HG03175 (cell line): ENCODE results near the gene RASSF7.

Experiments
- ATAC-seq: cut with Tn5 transposase; IDR thresholded peaks from one replicate; pipeline ENCODE4 v1.9.1; 2021; ENCODE audit warnings: mild to moderate bottlenecking, moderate library complexity; ENCODE audit not compliant: unreplicated experiment

RASSF7 gene

DNA sequence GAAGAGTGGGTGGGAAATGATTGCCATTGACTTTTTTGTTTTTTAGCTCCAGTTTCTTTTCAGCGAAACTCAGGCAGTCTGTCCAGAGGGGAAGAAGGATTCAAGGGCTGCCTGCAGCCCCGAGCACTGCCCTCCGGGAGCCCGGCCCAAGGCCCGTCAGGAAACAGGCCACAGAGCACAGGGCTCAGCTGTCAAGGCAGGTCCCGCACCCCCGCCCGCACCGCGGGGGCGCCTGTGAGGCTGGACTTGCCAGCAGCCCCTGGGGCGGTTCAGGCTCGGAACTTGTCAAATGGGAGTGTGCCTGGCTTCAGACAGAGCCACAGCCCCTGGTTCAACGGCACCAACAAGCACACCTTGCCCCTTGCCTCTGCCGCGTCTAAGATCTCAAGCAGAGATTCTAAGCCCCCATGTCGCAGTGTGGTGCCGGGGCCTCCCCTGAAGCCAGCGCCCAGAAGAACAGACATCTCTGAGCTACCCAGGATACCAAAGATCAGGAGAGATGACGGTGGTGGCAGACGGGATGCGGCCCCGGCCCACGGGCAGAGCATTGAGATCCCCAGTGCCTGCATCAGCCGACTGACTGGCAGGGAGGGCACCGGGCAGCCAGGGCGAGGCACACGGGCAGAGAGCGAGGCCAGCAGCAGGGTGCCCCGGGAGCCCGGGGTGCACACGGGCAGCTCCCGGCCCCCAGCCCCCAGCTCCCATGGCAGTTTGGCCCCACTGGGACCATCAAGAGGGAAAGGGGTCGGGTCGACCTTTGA is 46.4 kb downstream of the RASSF7 start:
- no peak for ATAC-seq

DNA sequence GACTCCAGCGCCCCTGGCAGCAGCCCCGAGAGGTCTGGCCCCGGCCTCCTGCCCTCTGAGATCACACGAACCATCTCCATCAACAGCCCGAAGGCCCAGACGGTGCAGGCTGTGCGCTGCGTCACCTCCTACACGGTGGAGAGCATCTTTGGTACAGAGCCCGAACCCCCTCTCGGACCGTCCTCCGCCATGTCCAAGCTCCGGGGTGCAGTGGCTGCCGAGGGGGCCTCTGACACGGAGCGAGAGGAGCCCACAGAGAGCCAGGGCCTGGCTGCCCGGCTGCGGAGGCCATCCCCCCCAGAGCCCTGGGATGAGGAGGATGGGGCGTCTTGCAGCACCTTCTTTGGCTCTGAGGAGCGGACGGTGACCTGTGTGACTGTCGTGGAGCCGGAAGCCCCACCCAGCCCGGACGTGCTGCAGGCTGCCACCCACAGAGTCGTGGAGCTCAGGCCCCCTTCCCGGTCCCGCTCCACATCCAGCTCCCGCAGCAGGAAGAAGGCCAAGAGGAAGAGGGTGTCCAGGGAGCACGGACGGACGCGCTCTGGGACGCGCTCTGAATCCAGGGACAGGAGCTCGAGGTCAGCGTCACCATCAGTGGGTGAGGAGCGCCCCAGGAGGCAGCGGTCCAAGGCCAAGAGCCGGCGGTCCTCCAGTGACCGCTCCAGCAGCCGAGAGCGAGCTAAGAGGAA is 47.3 kb downstream of the RASSF7 start:
- no peak for ATAC-seq

GRCh38 chr11:608791-609251 is 48.1 kb downstream of the RASSF7 start:
- no peak for ATAC-seq

- no peak for ATAC-seq
Measured at GRCh38 chr11:609341-609811, 48.6 kb downstream of the RASSF7 start.

GRCh38 chr11:610146-610801 is 49.5 kb downstream of the RASSF7 start:
- no peak for ATAC-seq

- ATAC-seq = no peak
Measured at GRCh38 chr11:611001-611996, 50.5 kb downstream of the RASSF7 start.

- no peak for ATAC-seq
Measured at GRCh38 chr11:612201-612960, 51.6 kb downstream of the RASSF7 start.

DNA sequence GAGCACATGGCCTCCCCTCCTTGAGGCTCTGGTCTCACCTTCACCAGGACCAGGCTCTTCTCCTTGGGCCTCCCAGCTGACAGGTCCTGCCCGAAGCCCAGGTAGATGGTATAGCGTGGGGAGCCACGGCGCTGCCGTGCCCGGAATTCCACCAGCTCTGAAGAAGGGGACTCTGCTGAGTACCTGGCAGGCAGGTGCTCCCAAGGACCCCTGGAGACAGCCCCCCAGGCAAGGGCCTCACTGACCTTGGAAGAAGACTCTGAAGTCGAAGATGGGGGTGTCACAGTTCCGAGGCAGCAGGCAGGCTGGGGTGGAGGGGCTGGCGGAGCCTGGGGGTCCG is 52.2 kb downstream of the RASSF7 start:
- ATAC-seq = no peak

- ATAC-seq = no peak
Measured at GRCh38 chr11:613369-613968, 52.7 kb downstream of the RASSF7 start.
